Esophagus squamous epithelium (tissue), 5 donors: Measurements from ENCODE around the gene ZEB2. TPM values are rescaled to one million over a fixed set of nuclear protein-coding genes. Genes with fewer than 3 reads are reported as not detected.

Source experiments
- DNase-seq: peaks from one replicate; lab custom pipeline; 2025; lab: John Stamatoyannopoulos, UW
- H3K27ac ChIP-seq, 4 donors: fragments of 200-600 bp; sonication (generic); one replicate each; pipeline ENCODE4 v1.5.1; 2016 to 2019; ENCODE audit warnings: mild to moderate bottlenecking in 1 of 4
- H3K27me3 ChIP-seq, 4 donors: fragments of 200-600 bp; sonication (generic); 1 replicate in 3 of 4; 2 replicates in 1 of 4; pipeline versions ENCODE4 v1.5.1 to v1.6.0; 2017 to 2021; ENCODE audit warnings: antibody characterized with exemption in 1 of 4
- H3K36me3 ChIP-seq, 3 donors: fragments of 200-600 bp; sonication (generic); one replicate each; pipeline ENCODE4 v1.5.1; 2016 to 2019
- H3K4me1 ChIP-seq, 3 donors: fragments of 200-600 bp; sonication (generic); one replicate each; pipeline ENCODE4 v1.5.1; 2017 to 2019
- H3K4me3 ChIP-seq, 4 donors: fragments of 200-600 bp; sonication (generic); 1 replicate in 3 of 4; 2 replicates in 1 of 4; pipeline ENCODE4 v1.5.1; 2016 to 2019; ENCODE audit warnings: mild to moderate bottlenecking in 2 of 4, moderate library complexity in 1 of 4
- H3K9me3 ChIP-seq, 3 donors: fragments of 200-600 bp; sonication (generic); one replicate each; pipeline ENCODE4 v1.5.1; 2016 to 2019
- CTCF ChIP-seq, 6 experiments: fragments of 450-650 bp in 4 of 6; fragments of 200-600 bp in 2 of 6; sonication (generic) in 2 of 6; IDR thresholded peaks; one replicate each; pipeline ENCODE4 v1.5.1; 2016 to 2019; ENCODE audit warnings: antibody characterized with exemption in 6 of 6, mild to moderate bottlenecking in 4 of 6, moderate library complexity in 4 of 6
- POLR2A ChIP-seq, 4 donors: fragments of 450-650 bp; IDR thresholded peaks; one replicate each; pipeline ENCODE4 v1.6.1; 2017; ENCODE audit warnings: antibody characterized with exemption in 4 of 4, mild to moderate bottlenecking in 4 of 4, moderate library complexity in 3 of 4
- WGBS, 2 donors: methylation state at CpG; one replicate each; pipeline ENCODE4 v1.1.5; 2018; 5-methylcytosine and 5-hydroxymethylcytosine counted together
- intact Hi-C: fragments of 100-400 bp; cut with DNase I; formaldehyde crosslinking; loops from one replicate; pipeline ENCODE4 v1.15.0; 2022
- small RNA-seq, 4 donors: library from RNA; depleted of rRNA; stranded (forward); fragments of <200 nt; gene quantifications; one replicate each; pipeline ENCODE3, GENCODE V24; 2016
- total RNA-seq, 4 donors: library from RNA; depleted of rRNA; stranded (reverse); fragments of >200 nt; gene quantifications; one replicate each; pipeline ENCODE4 v1.1.0, GENCODE V29; 2016
- donor health status: DM: yes; HTN: yes; CAD: no.

The ZEB2 gene
- total RNA-seq, 4 donors from 2014 or later, result 3.1 to 56.5 (median 15.7) TPM

- Histone ChIP-seq H3K4me1 (peaks cover 0 to 5% (median 0%) of the 10 kb centered on the region in 3 donors), H3K27ac (no peak overlapping the region), H3K4me3 (no peak overlapping the region), H3K9me3 (no peaks in the 10 kb centered on the region), H3K36me3 (no peaks in the 10 kb centered on the region), H3K27me3 (no peaks in the 10 kb centered on the region)
- TF ChIP-seq POLR2A (IDR thresholded peaks at IDR 0.05) (no peak), CTCF (IDR thresholded peaks at IDR 0.05) (no peak)
- no peak for DNase-seq
- intact Hi-C loops, result no loop called here
- WGBS, 2 donors, result 33 to 41% methylated on average over 1 of the region's 1 CpG
Observed at GRCh38 chr2:144341538-144341937, 178.4 kb downstream of the ZEB2 start.

- Histone ChIP-seq H3K4me1 (peaks cover 0 to 5% (median 0%) of the 10 kb centered on the region in 3 donors), H3K9me3 (no peaks in the 10 kb centered on the region), H3K27me3 (no peaks in the 10 kb centered on the region), H3K27ac (no peak overlapping the region), H3K4me3 (no peak overlapping the region), H3K36me3 (no peaks in the 10 kb centered on the region)
- WGBS, 2 donors, result 62 to 80% methylated on average over 2 of the region's 2 CpGs
- TF ChIP-seq POLR2A (IDR thresholded peaks at IDR 0.05), result no peak
- no peak for TF ChIP-seq CTCF (IDR thresholded peaks at IDR 0.05)
- DNase-seq, result no peak
- intact Hi-C loops, result no loop called here
Observed at GRCh38 chr2:144339048-144339447, 180.9 kb downstream of the ZEB2 start.

- Histone ChIP-seq H3K27ac (no peak overlapping the region), H3K9me3 (no peaks in the 10 kb centered on the region), H3K27me3 (no peaks in the 10 kb centered on the region), H3K4me1 (peaks cover 0 to 27% (median 5%) of the 10 kb centered on the region in 3 donors), H3K36me3 (no peaks in the 10 kb centered on the region), H3K4me3 (no peak overlapping the region)
- WGBS, 2 donors, result 76 to 85% methylated on average over 4 of the region's 4 CpGs
- no peak for DNase-seq
- intact Hi-C loops, result no loop called here
- TF ChIP-seq CTCF (IDR thresholded peaks at IDR 0.05) (no peak), POLR2A (IDR thresholded peaks at IDR 0.05) (no peak)
Observed at GRCh38 chr2:144334551-144334950, 185.4 kb downstream of the ZEB2 start.

Small RNAs within 50 kb of the gene (small RNA-seq; reads per million reads assigned to genes)
- 0 reads per million in 4 donors for gene RF01987
